Myometrial cell (primary cell): Measurements from ENCODE around the gene CFHR1. TPM values are rescaled to one million over a fixed set of nuclear protein-coding genes. Genes with fewer than 3 reads are reported as not detected.

ENCODE experiments used
- total RNA-seq: library from RNA; depleted of rRNA; stranded (reverse); fragments of >200 nt; gene quantifications from 2 replicates; pipeline ENCODE4 v1.2.3, GENCODE V29; 2015

Gene CFHR1
- total RNA-seq = 0.29 TPM in 1 of 2 replicates, not detected in the other

GRCh38 chr1:196819531-196819930 is at the start of gene CFHR1:
Gene CFHR1 (plus strand): TSS chr1:196819731. CDS start chr1:196819845, 114 bp downstream.

DNA sequence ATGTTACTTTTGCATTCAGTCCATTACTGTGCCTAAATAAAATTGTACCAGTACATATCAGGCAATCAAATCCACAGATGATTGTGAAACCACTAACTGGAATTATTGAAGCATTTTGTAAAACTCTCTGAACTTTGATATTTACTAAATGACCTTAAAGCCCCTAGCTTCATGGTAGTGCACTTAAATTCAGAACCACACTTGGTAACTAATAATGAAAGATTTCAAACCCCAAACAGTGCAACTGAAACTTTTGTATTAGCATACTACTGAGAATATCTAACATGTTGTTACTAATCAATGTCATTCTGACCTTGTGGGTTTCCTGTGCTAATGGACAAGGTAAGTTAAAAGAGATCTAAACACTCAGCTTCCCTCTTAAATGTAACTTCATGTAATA is 44.9 kb upstream of the CFHR1 start, which contains the start of gene CFHR3:
Gene CFHR3 (plus strand): TSS at position 238 of the 400 bp plus-strand sequence. CDS start 47 bp downstream, at position 285.

Other genes starting within 250 kb of the CFHR1 start
- 2.3 TPM in 2 replicates for gene KCNT2, start 211.3 kb upstream of the CFHR1 start, total RNA-seq
- gene CFH, start 167.7 kb upstream of the CFHR1 start, total RNA-seq = 94.0 and 122 TPM in 2 replicates
- gene CFHR3, start 44.9 kb upstream of the CFHR1 start, total RNA-seq = not detected in 2 replicates
- not detected in 2 replicates for gene CFHR4, start 68.3 kb downstream of the CFHR1 start, total RNA-seq
- not detected in 2 replicates for gene CFHR2, start 124.0 kb downstream of the CFHR1 start, total RNA-seq
- gene CFHR5, start 157.8 kb downstream of the CFHR1 start, total RNA-seq = not detected in 2 replicates
- gene F13B, start 247.5 kb downstream of the CFHR1 start, total RNA-seq = not detected in 2 replicates